HG03378 (cell line): ENCODE measurements around the gene ADIG.

Experiments
- ATAC-seq: cut with Tn5 transposase; IDR thresholded peaks from one replicate; pipeline ENCODE4 v1.9.1; 2021; ENCODE audit warnings: mild to moderate bottlenecking, moderate library complexity; ENCODE audit not compliant: unreplicated experiment

The ADIG gene

DNA sequence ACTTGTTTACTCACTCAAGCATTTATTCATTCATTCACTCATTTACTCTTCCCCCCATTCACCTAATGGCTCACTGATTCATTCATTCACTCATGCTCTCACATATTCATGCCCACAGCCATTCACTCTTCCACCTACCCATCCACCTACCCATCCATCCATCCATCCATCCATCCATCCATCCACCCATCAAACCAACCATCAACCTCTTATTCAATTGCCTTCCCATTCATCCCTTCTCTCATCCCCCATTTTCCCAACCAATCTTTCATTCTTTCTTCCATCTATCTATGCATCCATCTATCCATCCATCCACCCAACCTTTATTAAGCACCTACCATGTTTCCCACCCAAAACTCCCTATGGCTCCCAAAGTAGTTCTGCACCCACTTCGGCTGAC lies 19.1 kb downstream of the ADIG start:
- ATAC-seq = no peak

DNA sequence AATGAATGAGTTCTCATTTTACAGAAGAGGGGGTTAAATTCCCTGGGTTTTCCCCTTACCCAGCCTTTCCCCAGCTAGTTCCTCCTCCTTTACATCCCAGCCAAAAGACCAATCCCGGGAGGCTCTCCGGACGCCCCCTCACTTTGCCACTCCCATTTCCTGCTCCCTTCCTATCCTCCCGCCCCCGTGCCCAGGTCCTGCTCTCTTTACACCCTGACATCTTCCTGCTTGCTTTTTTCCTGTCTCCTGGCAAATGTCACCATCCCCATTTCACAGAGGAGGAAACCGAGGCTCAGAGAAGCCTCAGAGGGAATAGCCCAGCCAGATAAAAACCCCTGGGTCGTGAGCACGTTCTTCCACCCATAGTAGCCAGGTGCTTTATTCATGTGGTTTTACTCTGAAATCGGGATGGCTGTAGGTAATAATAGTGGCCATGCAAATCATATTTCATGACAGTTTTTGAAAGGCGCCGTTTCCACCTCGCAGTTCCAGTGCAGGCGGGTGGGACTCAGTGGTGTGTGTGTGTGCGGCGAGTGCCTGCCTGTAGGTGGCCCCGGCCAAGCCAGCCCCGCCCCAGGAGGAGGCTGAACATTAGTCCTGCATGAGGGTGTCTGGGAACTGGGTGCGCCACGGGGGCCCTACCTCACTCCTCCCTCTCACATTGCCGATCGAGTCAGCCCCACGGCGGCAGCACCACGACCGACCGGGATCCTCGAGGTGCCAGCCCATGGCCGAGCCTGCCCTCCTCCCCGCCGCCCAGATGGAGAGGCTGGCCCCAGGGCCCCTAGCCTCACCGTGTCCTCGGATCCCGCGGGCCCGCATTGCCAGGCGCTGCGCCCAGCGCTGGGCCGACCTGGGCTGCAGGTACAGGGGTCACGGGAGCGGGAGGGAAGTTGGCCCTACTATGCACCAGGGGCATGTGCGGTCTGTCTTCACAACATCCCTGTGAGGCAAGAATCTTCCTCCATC lies 20.5 kb downstream of the ADIG start, which contains the start of gene ARHGAP40:
Gene ARHGAP40 (plus strand): TSS at position 594 of the 969 bp plus-strand sequence.
- no peak for ATAC-seq

GRCh38 chr20:38602185-38602581 lies 21.2 kb downstream of the ADIG start:
- ATAC-seq = no peak

- no peak for ATAC-seq
Measured at GRCh38 chr20:38603286-38603685, 22.3 kb downstream of the ADIG start.

GRCh38 chr20:38604873-38605303 lies 23.9 kb downstream of the ADIG start:
- no peak for ATAC-seq

DNA sequence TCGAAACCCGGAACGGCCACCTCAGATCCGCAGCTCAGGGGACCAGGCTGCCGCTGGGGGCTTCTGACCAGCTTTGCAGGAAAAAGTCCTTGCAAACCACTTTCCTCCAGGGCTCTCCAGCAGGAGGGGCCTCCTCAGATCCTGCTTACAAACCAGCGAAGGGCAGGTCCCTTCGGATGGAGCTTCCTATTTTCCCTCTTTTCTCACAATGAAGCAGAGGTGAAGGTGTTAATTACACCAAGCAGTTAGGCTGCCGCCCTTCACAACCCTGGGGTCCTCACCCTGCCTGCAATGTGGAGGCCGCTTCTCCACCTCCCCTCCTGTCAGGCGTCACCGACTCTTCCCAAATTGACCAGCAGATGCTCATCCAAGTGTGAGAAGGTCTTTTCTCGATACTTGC lies 26.4 kb downstream of the ADIG start:
- ATAC-seq = no peak

DNA sequence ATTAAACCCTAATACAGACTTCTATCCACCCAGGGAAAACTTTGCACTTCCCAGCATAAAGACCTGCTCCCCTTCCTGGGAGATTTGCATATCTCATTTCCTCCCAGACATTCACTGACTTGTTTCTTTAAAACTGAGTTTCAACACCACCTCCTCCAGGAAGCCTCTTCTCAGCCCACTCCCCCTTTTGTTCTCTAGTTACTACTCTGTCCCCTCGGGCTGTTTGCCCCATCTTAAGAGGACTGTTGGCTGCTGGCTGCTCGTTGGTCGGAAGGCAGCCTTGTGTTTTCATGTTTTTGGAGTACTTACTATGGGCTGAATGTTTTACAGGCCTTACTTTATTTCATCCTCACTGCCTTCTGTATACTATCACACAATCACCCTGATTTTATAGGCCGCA lies 27.2 kb downstream of the ADIG start:
- no peak for ATAC-seq

GRCh38 chr20:38609815-38610214 lies 28.8 kb downstream of the ADIG start:
- no peak for ATAC-seq

DNA sequence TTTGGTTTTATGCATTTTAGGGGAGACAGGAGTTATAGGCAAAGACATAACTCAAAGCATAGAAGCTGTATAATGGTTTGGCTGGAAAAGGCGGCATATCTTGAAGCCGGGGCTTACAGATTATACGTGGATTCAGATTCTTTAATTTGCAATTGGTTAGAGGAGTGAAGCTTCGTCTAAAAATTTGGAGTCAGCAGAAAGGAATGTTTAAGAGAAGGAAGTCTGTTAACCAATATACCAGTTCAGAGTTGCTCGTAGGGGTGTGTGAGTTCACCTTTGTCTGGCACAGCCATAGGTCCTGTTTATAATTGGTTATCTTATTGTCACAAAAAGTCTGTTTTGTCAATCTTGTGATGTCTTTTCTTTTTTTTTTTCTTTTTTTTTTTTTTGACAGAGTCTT lies 29.5 kb downstream of the ADIG start:
- ATAC-seq = no peak

- no peak for ATAC-seq
Measured at GRCh38 chr20:38612751-38613515, 31.9 kb downstream of the ADIG start.

- no peak for ATAC-seq
Measured at GRCh38 chr20:38615283-38615682, 34.3 kb downstream of the ADIG start.

- ATAC-seq = no peak
Measured at GRCh38 chr20:38616457-38616856, 35.5 kb downstream of the ADIG start.

- no peak for ATAC-seq
Measured at GRCh38 chr20:38617011-38617829, 36.2 kb downstream of the ADIG start.

- ATAC-seq = no peak
Measured at GRCh38 chr20:38617830-38618196, 36.8 kb downstream of the ADIG start.

- no peak for ATAC-seq
Measured at GRCh38 chr20:38620441-38620840, 39.4 kb downstream of the ADIG start.

- no peak for ATAC-seq
Measured at GRCh38 chr20:38623061-38623460, 42.1 kb downstream of the ADIG start.

DNA sequence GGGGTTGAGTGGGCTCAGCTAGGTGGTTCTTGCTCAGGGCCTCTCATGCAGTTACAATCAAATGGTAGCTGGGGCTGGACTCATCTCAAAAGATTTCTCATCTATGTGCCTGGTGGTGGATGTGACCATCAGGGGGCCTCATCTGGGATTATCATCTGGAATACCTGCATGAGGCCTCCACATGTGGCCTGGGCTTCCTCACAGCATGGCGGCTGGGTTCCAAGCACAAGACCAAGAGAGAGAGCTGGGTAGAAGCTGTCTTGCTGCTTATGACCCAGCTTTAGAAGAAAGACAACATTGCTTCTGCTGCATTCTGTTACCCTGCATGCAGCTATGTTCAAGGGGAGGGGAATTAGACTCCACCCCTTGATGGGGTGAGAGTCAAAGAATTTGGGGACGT lies 43.1 kb downstream of the ADIG start:
- ATAC-seq = no peak

DNA sequence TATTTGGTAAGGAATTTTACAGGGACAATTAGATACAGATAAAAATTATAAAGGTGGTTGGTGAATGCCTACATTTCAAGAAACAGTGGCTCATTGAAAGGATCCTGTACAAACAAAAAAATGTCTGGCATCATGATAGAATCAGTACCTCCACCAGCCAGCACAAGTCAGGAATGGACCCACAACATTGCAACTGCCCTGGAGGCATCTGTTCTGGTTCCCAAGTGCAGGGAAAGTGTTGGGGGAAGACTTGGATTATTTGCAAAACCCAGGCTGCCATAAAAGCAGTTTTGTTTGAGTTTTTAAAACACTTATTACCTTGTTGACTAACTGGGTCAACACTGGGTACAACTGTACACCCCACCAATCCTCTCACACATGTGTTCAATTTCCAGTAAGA lies 44.9 kb downstream of the ADIG start:
- ATAC-seq = no peak

- ATAC-seq = no peak
Measured at GRCh38 chr20:38626921-38627659, 46.1 kb downstream of the ADIG start.
